Measurements from ENCODE around the gene FAM9B.

The FAM9B gene

GRCh38 chrX:9055354-9055753 lies 21.4 kb upstream of the FAM9B start:
- Histone ChIP-seq H3K4me2 (ENCODE audit: low read length) (no peak overlapping the region), H3K9ac (ENCODE audit: low read length) (no peak overlapping the region), H3K4me3 (ENCODE audit: low read length) (no peak overlapping the region), H3K79me2 (ENCODE audit: low read length) (no peaks in the 10 kb centered on the region), H3K27me3 (ENCODE audit: low read depth, low read length) (no peaks in the 10 kb centered on the region), H3K36me3 (replicated peaks; ENCODE audit: low read depth, low read length) (no peaks in the 10 kb centered on the region), H4K20me1 (ENCODE audit: insufficient read depth, low read length) (no peaks in the 10 kb centered on the region), H3K9me3 (ENCODE audit: insufficient read depth, low read length) (no peaks in the 10 kb centered on the region), H3K27ac (ENCODE audit: low read length) (no peak overlapping the region), H2AFZ (ENCODE audit: low read depth, low read length) (no peak overlapping the region), H3K4me1 (ENCODE audit: low read length) (no peaks in the 10 kb centered on the region)
- no peak for TF ChIP-seq EZH2phosphoT487 (IDR thresholded peaks at IDR 0.05; ENCODE audit: low read depth)
- TF ChIP-seq CTCF (IDR thresholded peaks at IDR 0.05; ENCODE audit: low read depth, low read length), result no peak

DNA sequence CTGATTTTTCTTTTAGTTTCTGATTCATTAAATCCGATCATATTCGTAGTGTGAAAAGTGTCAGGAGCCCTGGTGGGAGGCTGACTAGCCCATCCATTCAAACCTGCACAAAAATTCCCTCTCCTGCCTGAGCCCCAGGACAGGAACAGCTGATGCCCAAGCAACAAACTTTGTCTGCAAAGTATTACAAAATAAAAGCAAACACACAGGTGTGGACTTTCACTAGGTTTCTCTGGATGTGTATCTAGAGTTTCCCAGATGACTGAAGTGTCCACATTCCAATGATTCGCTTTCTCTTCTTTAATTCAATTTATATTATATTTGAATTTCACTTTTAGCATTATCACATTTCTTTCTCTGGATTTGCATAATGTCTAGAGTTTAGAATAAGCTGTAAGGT lies 18.2 kb upstream of the FAM9B start:
- TF ChIP-seq CTCF (IDR thresholded peaks at IDR 0.05; ENCODE audit: low read depth, low read length) (no peak), EZH2phosphoT487 (IDR thresholded peaks at IDR 0.05; ENCODE audit: low read depth) (no peak)
- no peaks in the 10 kb centered on the region for H3K4me1 ChIP-seq (ENCODE audit: low read length)
- no peaks in the 10 kb centered on the region for H3K27me3 ChIP-seq (ENCODE audit: low read depth, low read length)
- no peak overlapping the region for H3K9ac ChIP-seq (ENCODE audit: low read length)
- H4K20me1 ChIP-seq (ENCODE audit: insufficient read depth, low read length), result no peaks in the 10 kb centered on the region
- no peak overlapping the region for H3K4me2 ChIP-seq (ENCODE audit: low read length)
- H3K4me3 ChIP-seq (ENCODE audit: low read length), result no peak overlapping the region
- H3K79me2 ChIP-seq (ENCODE audit: low read length), result no peaks in the 10 kb centered on the region
- H3K36me3 ChIP-seq (replicated peaks; ENCODE audit: low read depth, low read length), result no peaks in the 10 kb centered on the region
- no peak overlapping the region for H3K27ac ChIP-seq (ENCODE audit: low read length)
- no peaks in the 10 kb centered on the region for H3K9me3 ChIP-seq (ENCODE audit: insufficient read depth, low read length)
- no peak overlapping the region for H2AFZ ChIP-seq (ENCODE audit: low read depth, low read length)

DNA sequence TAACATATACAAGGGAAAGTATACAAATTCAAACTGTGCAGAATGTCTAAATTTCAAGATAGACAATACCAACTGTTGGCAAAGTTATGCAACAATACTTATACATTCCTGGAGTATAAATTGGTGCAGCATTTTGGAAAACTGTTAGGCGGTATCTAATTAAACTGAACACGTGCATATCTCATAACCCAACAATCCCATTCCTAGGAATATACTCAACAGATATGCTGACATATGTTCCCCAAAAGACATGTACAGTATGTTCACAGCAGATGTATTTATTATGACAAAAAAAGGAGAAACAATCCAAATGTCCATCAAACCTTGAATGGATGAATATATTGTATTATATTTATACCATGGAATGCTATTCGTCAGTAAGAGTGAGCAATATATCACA lies 16.4 kb upstream of the FAM9B start:
- H3K36me3 ChIP-seq (replicated peaks; ENCODE audit: low read depth, low read length), result no peaks in the 10 kb centered on the region
- H2AFZ ChIP-seq (ENCODE audit: low read depth, low read length), result no peak overlapping the region
- TF ChIP-seq CTCF (IDR thresholded peaks at IDR 0.05; ENCODE audit: low read depth, low read length), result no peak
- TF ChIP-seq EZH2phosphoT487 (IDR thresholded peaks at IDR 0.05; ENCODE audit: low read depth), result no peak
- no peak overlapping the region for H3K4me2 ChIP-seq (ENCODE audit: low read length)
- H3K9me3 ChIP-seq (ENCODE audit: insufficient read depth, low read length), result no peaks in the 10 kb centered on the region
- no peaks in the 10 kb centered on the region for H4K20me1 ChIP-seq (ENCODE audit: insufficient read depth, low read length)
- no peak overlapping the region for H3K9ac ChIP-seq (ENCODE audit: low read length)
- no peak overlapping the region for H3K4me3 ChIP-seq (ENCODE audit: low read length)
- no peaks in the 10 kb centered on the region for H3K4me1 ChIP-seq (ENCODE audit: low read length)
- no peaks in the 10 kb centered on the region for H3K79me2 ChIP-seq (ENCODE audit: low read length)
- H3K27ac ChIP-seq (ENCODE audit: low read length), result no peak overlapping the region
- no peaks in the 10 kb centered on the region for H3K27me3 ChIP-seq (ENCODE audit: low read depth, low read length)

GRCh38 chrX:9048801-9049200 lies 14.9 kb upstream of the FAM9B start:
- no peaks in the 10 kb centered on the region for H3K9me3 ChIP-seq (ENCODE audit: insufficient read depth, low read length)
- no peaks in the 10 kb centered on the region for H3K27me3 ChIP-seq (ENCODE audit: low read depth, low read length)
- no peak overlapping the region for H2AFZ ChIP-seq (ENCODE audit: low read depth, low read length)
- no peaks in the 10 kb centered on the region for H3K36me3 ChIP-seq (replicated peaks; ENCODE audit: low read depth, low read length)
- H4K20me1 ChIP-seq (ENCODE audit: insufficient read depth, low read length), result no peaks in the 10 kb centered on the region
- no peak overlapping the region for H3K27ac ChIP-seq (ENCODE audit: low read length)
- H3K9ac ChIP-seq (ENCODE audit: low read length), result no peak overlapping the region
- no peaks in the 10 kb centered on the region for H3K4me1 ChIP-seq (ENCODE audit: low read length)
- TF ChIP-seq EZH2phosphoT487 (IDR thresholded peaks at IDR 0.05; ENCODE audit: low read depth) (no peak), CTCF (IDR thresholded peaks at IDR 0.05; ENCODE audit: low read depth, low read length) (no peak)
- H3K4me3 ChIP-seq (ENCODE audit: low read length), result no peak overlapping the region
- no peak overlapping the region for H3K4me2 ChIP-seq (ENCODE audit: low read length)
- H3K79me2 ChIP-seq (ENCODE audit: low read length), result no peaks in the 10 kb centered on the region
